ENCODE data around the gene DBF4B.

- TF ChIP-seq SMAD3 (CRISPR knock-in tag; IDR thresholded peaks at IDR 0.05; ENCODE audit: borderline replicate concordance), result no peak
- no peak for TF ChIP-seq USF2 (CRISPR knock-in tag; IDR thresholded peaks at IDR 0.05)
- no peak for TF ChIP-seq CTCF (IDR thresholded peaks at IDR 0.05)
Measured at GRCh38 chr17:44761932-44762810, 53.7 kb downstream of the DBF4B start.
